Stimulated activated CD8-positive, alpha-beta memory T cell treated with anti-CD3 and anti-CD28 coated beads, Interleukin-15, amount 100 ng/mL, for 48 hours (primary cell): ENCODE results near the gene CITED1.
"Not testable (repeated sequence)": the region's sequence is repeated elsewhere in the genome, so short reads cannot be mapped to it uniquely, and the experiment has no call there.

Source experiments
- DNase-seq, 2 donors: peaks; one replicate each; pipeline ENCODE4 v3.0.0-alpha.2; 2020; ENCODE audit warnings: low read depth in 2 of 2

CITED1 gene

GRCh38 chrX:72305286-72306084 lies at the start of gene CITED1:
Gene CITED1 (minus strand): TSS chrX:72305914. CDS start chrX:72302869, 3,045 bp downstream.
- no peak for DNase-seq

DNA sequence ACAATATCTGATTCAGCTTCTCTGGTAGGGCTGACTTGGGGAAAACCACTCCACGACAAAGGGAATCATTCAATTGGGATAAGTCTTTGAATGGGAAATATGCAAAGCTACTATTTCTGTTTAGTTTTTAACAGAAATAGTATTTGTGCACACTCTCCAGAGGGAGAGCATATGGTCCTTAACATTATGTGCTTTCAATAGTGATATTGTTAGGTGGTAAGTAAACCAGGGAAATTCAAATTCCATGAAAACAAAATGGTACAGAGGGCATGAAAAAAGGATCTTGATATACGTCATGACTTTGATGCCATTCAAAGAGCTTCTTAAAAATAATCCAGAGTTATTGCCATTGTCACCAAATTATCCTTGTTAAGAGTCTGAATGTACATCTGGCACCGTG lies 47.1 kb upstream of the CITED1 start:
- no peak for DNase-seq

- DNase-seq = no peak
These were observed 46.1 kb upstream of the CITED1 start for GRCh38 chrX:72351606-72352334.

GRCh38 chrX:72349190-72349589 lies 43.5 kb upstream of the CITED1 start:
- DNase-seq = peak in 1 of 2 donors; percentile 4

DNA sequence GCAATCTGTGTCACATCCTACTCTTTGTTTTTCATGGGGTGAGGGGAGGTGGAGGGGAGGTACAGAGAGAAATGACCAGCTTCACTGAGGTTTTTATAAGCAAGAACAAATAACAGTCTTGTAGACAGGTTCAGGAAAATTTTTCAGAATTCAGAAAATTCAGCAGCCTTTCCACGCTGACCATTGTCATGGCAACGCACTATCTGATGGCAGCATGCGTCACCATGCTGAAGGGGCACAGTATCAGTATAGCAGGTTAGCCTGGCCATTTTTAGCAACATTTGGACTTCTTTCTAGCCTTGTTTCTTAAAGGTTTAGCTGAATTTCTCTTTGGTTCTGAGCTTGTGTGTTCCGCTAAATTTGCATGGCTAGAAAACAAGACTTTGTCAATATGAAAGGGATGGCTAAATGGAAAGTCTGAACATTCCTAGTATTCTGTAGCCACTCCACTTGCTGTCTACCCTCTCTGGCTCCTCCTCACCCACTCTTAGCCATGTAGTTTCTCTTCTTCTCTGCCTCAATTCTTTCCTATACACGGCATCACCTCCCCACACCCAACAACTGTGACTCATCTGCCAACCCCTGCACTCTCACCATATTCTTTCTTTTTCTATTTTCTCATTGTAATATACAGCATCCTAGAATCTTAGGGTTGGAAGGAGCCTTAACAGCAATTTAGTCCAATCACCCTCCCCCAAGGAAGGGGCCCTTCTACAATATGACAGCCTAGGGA lies 42.7 kb upstream of the CITED1 start:
- peak; percentile 1 to 10 for DNase-seq

DNA sequence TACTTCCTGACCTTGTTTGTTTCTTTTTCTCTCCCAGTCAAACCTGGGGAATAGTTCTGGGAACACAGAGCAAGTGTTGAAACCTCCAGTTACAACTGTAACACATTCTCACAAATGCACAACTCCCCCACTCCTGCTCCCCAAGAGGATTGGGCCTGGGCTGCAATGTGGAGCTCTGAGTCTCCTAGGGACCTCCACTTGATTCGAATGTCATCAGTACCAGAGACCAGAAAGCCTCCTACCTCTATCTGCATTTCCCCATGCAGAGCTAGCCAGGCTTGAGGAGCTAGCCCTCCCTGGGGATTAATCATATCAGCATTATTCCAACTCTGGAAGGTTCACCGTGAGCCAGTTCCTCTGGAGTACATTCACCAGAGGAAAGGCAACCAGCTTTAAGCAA lies 41.7 kb upstream of the CITED1 start:
- no peak for DNase-seq

GRCh38 chrX:72346302-72346949 lies 40.7 kb upstream of the CITED1 start:
- no peak for DNase-seq

- DNase-seq = no peak
These were observed 34.9 kb upstream of the CITED1 start for GRCh38 chrX:72340626-72341025.

DNA sequence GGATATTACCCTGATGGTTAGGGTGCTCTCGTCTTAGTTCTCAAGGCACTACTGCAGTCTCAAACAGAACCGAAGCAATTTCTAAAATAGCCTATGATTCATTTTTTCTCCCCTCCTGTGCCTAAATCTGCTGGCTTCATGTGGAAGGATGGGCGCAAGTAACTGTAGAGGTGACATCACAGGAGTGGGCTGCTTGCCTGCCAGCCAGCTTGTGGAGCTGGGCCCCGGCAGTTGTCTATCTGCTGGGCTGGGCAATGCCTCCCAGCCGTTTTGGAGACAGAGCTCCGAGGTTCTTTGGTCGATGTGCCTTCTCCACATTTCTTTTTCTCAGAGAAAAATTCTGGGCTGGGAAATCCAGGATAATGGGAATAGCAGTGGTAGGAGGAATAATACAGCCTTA lies 34.3 kb upstream of the CITED1 start:
- no peak for DNase-seq

GRCh38 chrX:72330131-72330530 lies 24.4 kb upstream of the CITED1 start:
- DNase-seq = no peak

- no peak for DNase-seq
These were observed 21.0 kb upstream of the CITED1 start for GRCh38 chrX:72326605-72327300.

GRCh38 chrX:72319651-72320050 lies 13.9 kb upstream of the CITED1 start:
- DNase-seq = not testable (repeated sequence)

- DNase-seq = no peak
These were observed 11.4 kb upstream of the CITED1 start for GRCh38 chrX:72317139-72317538.

DNA sequence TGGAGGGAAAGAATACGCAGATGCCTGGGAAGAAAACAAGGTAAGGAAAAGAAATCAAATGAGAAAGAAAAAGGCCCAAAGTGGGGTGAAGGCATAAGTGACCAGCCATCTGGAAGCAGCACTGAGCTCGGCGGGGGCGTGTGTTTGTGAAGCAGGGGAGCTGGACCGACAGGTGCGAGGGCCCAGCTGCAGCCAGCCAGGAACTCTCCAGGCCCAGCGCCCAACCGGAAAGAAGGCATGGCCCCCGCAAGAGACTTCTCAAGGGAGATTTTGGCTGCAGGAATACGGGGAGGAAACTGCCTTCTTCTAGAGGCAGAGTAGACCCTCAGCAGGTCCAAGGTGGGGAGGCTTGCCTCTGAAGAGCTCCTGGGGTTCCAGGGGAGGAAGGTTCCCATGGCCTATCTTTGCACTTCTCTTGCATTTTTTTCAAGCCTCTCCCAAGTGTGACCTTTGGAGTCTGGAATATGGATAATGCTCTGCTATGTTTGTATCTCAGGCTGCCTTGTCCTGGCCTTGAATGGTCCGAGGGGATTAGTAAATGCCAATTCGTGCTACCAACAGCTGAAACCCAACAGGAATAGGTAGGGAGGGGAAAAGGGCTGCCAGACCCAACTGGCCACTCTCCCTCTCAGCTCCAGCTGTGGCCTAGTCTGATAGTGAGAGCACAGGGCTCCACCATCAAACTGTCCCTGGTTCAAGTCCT lies 10.8 kb upstream of the CITED1 start:
- no peak for DNase-seq

GRCh38 chrX:72314881-72315280 lies 9.2 kb upstream of the CITED1 start:
- DNase-seq = no peak

DNA sequence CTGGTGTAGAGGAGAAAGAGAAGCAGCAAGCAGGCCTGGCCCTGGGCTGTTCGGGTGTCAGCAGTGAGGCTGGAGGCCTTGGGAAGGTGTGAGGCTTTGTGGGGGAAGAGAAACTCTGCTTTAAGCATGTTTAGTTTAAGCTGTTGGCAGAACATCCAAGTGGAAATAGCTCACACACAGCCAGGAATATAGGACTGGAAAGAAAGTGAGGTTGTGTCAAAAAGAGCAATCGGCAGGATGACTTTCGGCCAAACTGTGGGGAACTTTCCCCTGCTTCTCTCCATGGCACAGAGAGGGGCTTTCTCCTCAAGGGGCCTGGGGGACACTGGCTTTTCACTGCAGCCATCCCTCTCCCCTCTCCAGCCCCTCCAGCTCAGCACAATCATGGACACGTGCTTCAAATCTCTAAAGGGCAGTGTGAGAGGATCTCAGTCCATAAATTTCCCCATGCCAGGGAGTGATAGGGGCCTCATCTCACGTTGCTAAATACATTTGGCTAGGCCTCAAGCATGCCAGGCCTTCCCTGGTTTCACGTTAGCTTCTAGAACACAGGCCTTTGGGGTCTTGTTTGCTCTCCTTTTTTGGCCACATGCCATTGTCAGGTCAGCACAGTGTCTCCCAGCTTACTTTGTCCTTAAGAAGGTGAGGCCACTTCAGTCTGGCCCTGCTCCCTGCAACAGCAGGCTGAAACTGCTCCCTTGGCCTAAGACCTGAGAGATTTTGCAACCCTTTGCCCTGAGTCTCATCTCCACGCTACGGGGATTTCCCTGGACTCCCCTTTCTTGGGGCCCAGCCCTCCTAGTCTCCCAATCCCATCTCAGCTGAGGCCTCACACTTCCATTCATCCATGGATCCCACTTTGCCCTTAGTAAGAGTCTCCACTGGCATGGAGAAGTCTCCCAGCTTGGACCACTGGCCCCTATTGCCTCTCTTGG lies 8.3 kb upstream of the CITED1 start:
- DNase-seq = no peak

GRCh38 chrX:72312311-72312940 lies 6.7 kb upstream of the CITED1 start:
- no peak for DNase-seq

- no peak for DNase-seq
These were observed 3.8 kb upstream of the CITED1 start for GRCh38 chrX:72309297-72310071.
